Measurements from ENCODE around the gene OVOL1. TPM values are rescaled to one million over a fixed set of nuclear protein-coding genes. Genes with fewer than 3 reads are reported as not detected.

OVOL1 gene
- total RNA-seq (2021) (not detected in 2 replicates), Bru-seq, nascent RNA (not detected), BruChase-seq, experiment 1, labeled RNA remaining after a 2-hour chase (not detected), BruChase-seq, experiment 2, labeled RNA remaining after a 6-hour chase (percentile 11 among the genes with signal in this experiment)
- long read RNA-seq, result 0 reads

DNA sequence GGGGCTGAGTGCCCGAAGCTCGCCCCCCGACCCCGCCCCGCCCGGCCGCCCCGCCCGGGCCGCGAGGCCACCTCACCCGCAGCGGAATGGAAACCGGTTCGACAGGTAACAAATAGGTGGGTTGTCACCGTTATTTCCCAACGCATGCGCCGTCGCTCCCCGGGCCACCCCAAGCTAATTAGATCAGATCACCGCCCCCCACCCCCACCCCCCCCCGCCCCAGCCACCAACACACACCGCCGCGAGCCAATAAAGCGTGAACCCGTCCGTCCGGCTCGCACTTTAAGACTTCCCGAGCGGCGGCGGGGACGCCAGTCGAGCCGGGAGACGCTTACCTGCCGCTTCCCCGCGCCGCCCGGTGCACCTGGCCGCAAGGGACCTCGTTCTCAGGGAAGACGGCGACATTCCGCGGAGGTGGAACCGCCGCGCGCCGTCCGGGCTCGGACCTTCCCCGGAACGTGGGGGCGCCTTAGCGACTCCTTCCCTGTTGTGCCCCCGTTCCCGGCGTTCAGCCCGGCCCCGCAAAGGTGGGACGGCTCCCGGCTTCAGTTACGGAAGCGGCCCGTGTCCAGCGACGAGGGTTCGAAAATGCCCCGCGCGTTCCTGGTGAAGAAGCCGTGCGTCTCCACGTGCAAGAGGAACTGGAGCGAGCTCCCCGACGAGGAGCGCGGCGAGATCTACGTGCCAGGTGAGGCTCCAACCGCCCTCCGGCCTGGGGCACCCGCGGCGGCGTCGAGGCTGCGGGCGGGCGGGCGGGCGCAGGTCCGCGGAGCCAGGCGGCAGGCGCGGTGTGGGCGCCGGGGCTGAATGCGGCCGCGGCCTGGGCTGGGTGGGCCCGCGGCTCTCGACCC is at the start of gene OVOL1:
OVOL1 (plus strand) TSS at position 278 of the 851 bp plus-strand sequence; CDS start at position 589, 311 bp downstream.
- H3K9me3 ChIP-seq (ENCODE audit: low read depth, low read length, poor library complexity, severe bottlenecking), result no peaks in the 10 kb centered on the region
- DNase-seq (ENCODE audit: low spot score), result no peak
- no peak within 1 kb of the TSS for H3K27ac ChIP-seq (ENCODE audit: low read depth, low read length, poor library complexity, severe bottlenecking)
- H3K4me3 ChIP-seq (ENCODE audit: low read depth, low read length, poor library complexity, severe bottlenecking), result peak within 1 kb of the TSS; percentile 24
- intact Hi-C loops (cut with micrococcal nuclease; ENCODE audit: unreplicated experiment), result no loop called here
- no peaks in the 10 kb centered on the region for H3K36me3 ChIP-seq (ENCODE audit: insufficient read depth, low read length, poor library complexity, severe bottlenecking)
- peak; percentile 95 for TF ChIP-seq EZH2 (IDR thresholded peaks at IDR 0.05; ENCODE audit: borderline replicate concordance, low read depth, low read length, poor library complexity, severe bottlenecking)
- TF ChIP-seq, protein P1, sequence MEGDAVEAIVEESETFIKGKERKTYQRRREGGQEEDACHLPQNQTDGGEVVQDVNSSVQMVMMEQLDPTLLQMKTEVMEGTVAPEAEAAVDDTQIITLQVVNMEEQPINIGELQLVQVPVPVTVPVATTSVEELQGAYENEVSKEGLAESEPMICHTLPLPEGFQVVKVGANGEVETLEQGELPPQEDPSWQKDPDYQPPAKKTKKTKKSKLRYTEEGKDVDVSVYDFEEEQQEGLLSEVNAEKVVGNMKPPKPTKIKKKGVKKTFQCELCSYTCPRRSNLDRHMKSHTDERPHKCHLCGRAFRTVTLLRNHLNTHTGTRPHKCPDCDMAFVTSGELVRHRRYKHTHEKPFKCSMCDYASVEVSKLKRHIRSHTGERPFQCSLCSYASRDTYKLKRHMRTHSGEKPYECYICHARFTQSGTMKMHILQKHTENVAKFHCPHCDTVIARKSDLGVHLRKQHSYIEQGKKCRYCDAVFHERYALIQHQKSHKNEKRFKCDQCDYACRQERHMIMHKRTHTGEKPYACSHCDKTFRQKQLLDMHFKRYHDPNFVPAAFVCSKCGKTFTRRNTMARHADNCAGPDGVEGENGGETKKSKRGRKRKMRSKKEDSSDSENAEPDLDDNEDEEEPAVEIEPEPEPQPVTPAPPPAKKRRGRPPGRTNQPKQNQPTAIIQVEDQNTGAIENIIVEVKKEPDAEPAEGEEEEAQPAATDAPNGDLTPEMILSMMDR (conservative IDR thresholded peaks at IDR 0.05; ENCODE audit: low read depth, low read length), result no peak
- CTCF ChIA-PET, result no interaction called here
- H3K4me1 ChIP-seq (ENCODE audit: insufficient read depth, low read length, poor library complexity, severe bottlenecking), result peaks cover 8% of the 10 kb centered on the region
- POLR2A ChIA-PET (ENCODE audit: low non-redundant PET), result no interaction called here
- no TSS peak for BruUV-seq (replicated peaks)
- H3K27me3 ChIP-seq (replicated peaks; ENCODE audit: insufficient read depth, low read depth, low read length, poor library complexity), result peaks cover 57% of the 10 kb centered on the region

DNA sequence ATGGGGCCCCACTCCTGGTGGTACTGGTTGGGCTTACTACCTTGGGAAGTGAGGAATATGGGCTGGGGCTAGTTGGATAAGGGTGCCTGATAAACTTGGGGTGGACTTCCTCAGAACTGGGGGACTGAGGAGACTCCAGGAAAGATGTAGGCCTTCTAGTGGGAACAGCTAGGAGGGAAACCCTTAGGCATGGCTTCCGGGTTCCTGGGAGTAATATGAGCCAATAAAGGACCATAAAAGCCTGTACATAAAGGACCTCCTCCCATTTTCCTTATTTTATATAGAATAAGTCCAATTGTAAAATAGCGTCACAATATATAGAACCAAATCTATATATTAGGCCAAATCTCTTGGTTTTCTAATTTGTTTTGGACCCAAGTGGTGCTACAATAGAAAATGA is 47.8 kb upstream of the OVOL1 start:
- no peak for DNase-seq (ENCODE audit: low spot score)
- TF ChIP-seq EZH2 (IDR thresholded peaks at IDR 0.05; ENCODE audit: borderline replicate concordance, low read depth, low read length, poor library complexity, severe bottlenecking), result no peak
- TF ChIP-seq, protein P1 (conservative IDR thresholded peaks at IDR 0.05; ENCODE audit: low read depth, low read length), result no peak
- Histone ChIP-seq H3K27me3 (replicated peaks; ENCODE audit: insufficient read depth, low read depth, low read length, poor library complexity) (no peaks in the 10 kb centered on the region), H3K27ac (ENCODE audit: low read depth, low read length, poor library complexity, severe bottlenecking) (no peak overlapping the region), H3K9me3 (ENCODE audit: low read depth, low read length, poor library complexity, severe bottlenecking) (peaks cover 7% of the 10 kb centered on the region), H3K36me3 (ENCODE audit: insufficient read depth, low read length, poor library complexity, severe bottlenecking) (no peaks in the 10 kb centered on the region), H3K4me3 (ENCODE audit: low read depth, low read length, poor library complexity, severe bottlenecking) (no peak overlapping the region), H3K4me1 (ENCODE audit: insufficient read depth, low read length, poor library complexity, severe bottlenecking) (no peaks in the 10 kb centered on the region)
- CTCF ChIA-PET, result no interaction called here
- no TSS peak for BruUV-seq (replicated peaks)
- intact Hi-C loops (cut with micrococcal nuclease; ENCODE audit: unreplicated experiment), result no loop called here
- POLR2A ChIA-PET (ENCODE audit: low non-redundant PET), result no interaction called here

DNA sequence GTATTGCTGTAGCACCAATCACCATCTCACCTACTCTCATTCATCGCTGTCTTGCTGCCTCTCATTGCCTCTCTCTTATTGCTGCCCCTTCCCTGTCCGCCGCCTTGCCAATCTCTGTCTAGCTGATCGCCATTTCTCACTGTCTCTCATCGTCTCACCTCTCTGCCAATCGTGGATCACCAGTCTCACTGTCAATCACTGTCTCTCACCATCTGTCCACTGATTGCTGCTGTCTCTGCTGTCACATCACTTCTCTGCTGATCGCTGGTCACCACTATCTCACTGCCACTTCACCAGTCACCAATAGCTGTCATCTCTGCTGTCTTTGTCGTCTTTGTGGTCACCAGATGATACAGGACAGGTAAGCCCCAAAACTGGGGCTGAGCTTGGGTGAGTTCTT is 45.7 kb upstream of the OVOL1 start:
- no peak for DNase-seq (ENCODE audit: low spot score)
- intact Hi-C loops (cut with micrococcal nuclease; ENCODE audit: unreplicated experiment), result no loop called here
- H3K27me3 ChIP-seq (replicated peaks; ENCODE audit: insufficient read depth, low read depth, low read length, poor library complexity), result peaks cover 6% of the 10 kb centered on the region
- H3K36me3 ChIP-seq (ENCODE audit: insufficient read depth, low read length, poor library complexity, severe bottlenecking), result no peaks in the 10 kb centered on the region
- peaks cover 7% of the 10 kb centered on the region for H3K9me3 ChIP-seq (ENCODE audit: low read depth, low read length, poor library complexity, severe bottlenecking)
- CTCF ChIA-PET, result no interaction called here
- H3K4me1 ChIP-seq (ENCODE audit: insufficient read depth, low read length, poor library complexity, severe bottlenecking), result no peaks in the 10 kb centered on the region
- no TSS peak for BruUV-seq (replicated peaks)
- no peak overlapping the region for H3K27ac ChIP-seq (ENCODE audit: low read depth, low read length, poor library complexity, severe bottlenecking)
- H3K4me3 ChIP-seq (ENCODE audit: low read depth, low read length, poor library complexity, severe bottlenecking), result no peak overlapping the region
- POLR2A ChIA-PET (ENCODE audit: low non-redundant PET), result no interaction called here
- TF ChIP-seq, protein P1 (conservative IDR thresholded peaks at IDR 0.05; ENCODE audit: low read depth, low read length), result no peak
- no peak for TF ChIP-seq EZH2 (IDR thresholded peaks at IDR 0.05; ENCODE audit: borderline replicate concordance, low read depth, low read length, poor library complexity, severe bottlenecking)
